ENCODE measurements around the gene FAM241A. TPM values are rescaled to one million over a fixed set of nuclear protein-coding genes. Genes with fewer than 3 reads are reported as not detected.

FAM241A gene
- total RNA-seq, 1 donor: 2.2 TPM

DNA sequence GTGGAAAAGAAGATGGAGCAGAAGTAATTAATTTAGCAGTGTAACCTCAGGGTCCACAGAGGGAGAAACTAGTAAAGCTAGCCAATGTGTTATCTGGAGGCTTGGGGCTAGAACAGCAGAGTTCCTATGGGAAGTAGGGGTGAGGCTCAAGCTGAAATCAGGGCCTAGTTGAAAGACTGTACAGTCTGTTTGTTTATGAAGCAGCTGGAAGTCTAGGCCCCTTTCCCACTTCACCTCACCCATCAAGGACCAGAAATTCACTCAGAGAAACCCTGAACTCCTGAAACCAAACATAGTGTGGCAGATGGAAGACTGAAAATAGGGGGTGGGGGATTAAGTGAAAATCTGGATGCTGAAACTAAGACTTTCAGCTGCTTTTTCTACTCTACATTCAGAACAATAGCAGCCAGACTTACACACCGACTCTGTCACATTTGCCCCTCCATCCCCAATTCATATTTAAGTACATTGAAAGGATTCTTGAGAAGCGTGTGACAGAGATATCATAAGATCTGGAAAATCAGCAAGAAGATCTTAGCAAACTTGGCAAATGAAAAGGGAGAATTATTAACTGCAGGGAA lies 32.6 kb upstream of the FAM241A start:
- no peak overlapping the region for H3K4me3 ChIP-seq (ENCODE audit: insufficient read depth, low read length)
- H3K9me3 ChIP-seq (ENCODE audit: low read depth, low read length): no peaks in the 10 kb centered on the region
- TF ChIP-seq, protein P1, sequence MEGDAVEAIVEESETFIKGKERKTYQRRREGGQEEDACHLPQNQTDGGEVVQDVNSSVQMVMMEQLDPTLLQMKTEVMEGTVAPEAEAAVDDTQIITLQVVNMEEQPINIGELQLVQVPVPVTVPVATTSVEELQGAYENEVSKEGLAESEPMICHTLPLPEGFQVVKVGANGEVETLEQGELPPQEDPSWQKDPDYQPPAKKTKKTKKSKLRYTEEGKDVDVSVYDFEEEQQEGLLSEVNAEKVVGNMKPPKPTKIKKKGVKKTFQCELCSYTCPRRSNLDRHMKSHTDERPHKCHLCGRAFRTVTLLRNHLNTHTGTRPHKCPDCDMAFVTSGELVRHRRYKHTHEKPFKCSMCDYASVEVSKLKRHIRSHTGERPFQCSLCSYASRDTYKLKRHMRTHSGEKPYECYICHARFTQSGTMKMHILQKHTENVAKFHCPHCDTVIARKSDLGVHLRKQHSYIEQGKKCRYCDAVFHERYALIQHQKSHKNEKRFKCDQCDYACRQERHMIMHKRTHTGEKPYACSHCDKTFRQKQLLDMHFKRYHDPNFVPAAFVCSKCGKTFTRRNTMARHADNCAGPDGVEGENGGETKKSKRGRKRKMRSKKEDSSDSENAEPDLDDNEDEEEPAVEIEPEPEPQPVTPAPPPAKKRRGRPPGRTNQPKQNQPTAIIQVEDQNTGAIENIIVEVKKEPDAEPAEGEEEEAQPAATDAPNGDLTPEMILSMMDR (IDR thresholded peaks at IDR 0.05; ENCODE audit: extremely low read depth, low read depth, low read length): no peak
- DNase-seq (ENCODE audit: insufficient read length, low spot score, missing footprints): no peak
- H3K27me3 ChIP-seq (ENCODE audit: insufficient read depth, low read length): no peaks in the 10 kb centered on the region
- H4K20me1 ChIP-seq (ENCODE audit: insufficient read depth, low read length): no peaks in the 10 kb centered on the region
- H3K4me2 ChIP-seq (ENCODE audit: insufficient read depth, low read length): no peak overlapping the region
- peak overlapping the region; percentile 16 for H2AFZ ChIP-seq (ENCODE audit: low read length)
- H3K36me3 ChIP-seq (ENCODE audit: insufficient read depth, low read length): no peaks in the 10 kb centered on the region
- no peak overlapping the region for H3K27ac ChIP-seq (ENCODE audit: low read depth, low read length)
- H3K79me2 ChIP-seq (ENCODE audit: insufficient read depth, low read length): no peaks in the 10 kb centered on the region
- no peaks in the 10 kb centered on the region for H3K4me1 ChIP-seq (ENCODE audit: insufficient read depth, low read length)

DNA sequence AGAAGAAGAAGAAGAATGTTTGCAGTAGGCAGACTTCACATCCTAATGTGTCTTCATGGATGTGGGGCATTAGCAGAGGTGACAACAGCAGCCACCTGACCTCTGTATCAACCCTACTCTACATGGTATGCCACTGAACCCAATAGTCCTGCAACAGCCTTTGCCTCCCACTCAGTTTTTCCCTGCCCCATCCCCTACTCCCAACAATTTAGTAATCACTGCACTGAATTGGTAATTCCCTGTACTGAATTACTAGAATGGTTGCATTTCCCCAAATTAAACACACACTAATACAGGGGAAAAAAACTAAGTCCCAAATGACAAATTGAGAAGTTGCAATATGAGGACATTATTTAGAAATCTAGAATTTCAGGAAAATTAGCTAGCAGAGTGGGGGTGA lies 31.4 kb upstream of the FAM241A start:
- H3K27ac ChIP-seq (ENCODE audit: low read depth, low read length): no peak overlapping the region
- no peaks in the 10 kb centered on the region for H3K9me3 ChIP-seq (ENCODE audit: low read depth, low read length)
- H3K79me2 ChIP-seq (ENCODE audit: insufficient read depth, low read length): no peaks in the 10 kb centered on the region
- H3K4me1 ChIP-seq (ENCODE audit: insufficient read depth, low read length): no peaks in the 10 kb centered on the region
- no peaks in the 10 kb centered on the region for H4K20me1 ChIP-seq (ENCODE audit: insufficient read depth, low read length)
- TF ChIP-seq, protein P1 (IDR thresholded peaks at IDR 0.05; ENCODE audit: extremely low read depth, low read depth, low read length): no peak
- H3K4me3 ChIP-seq (ENCODE audit: insufficient read depth, low read length): no peak overlapping the region
- H3K27me3 ChIP-seq (ENCODE audit: insufficient read depth, low read length): no peaks in the 10 kb centered on the region
- no peak for DNase-seq (ENCODE audit: insufficient read length, low spot score, missing footprints)
- no peaks in the 10 kb centered on the region for H3K36me3 ChIP-seq (ENCODE audit: insufficient read depth, low read length)
- no peak overlapping the region for H3K4me2 ChIP-seq (ENCODE audit: insufficient read depth, low read length)
- no peak overlapping the region for H2AFZ ChIP-seq (ENCODE audit: low read length)

DNA sequence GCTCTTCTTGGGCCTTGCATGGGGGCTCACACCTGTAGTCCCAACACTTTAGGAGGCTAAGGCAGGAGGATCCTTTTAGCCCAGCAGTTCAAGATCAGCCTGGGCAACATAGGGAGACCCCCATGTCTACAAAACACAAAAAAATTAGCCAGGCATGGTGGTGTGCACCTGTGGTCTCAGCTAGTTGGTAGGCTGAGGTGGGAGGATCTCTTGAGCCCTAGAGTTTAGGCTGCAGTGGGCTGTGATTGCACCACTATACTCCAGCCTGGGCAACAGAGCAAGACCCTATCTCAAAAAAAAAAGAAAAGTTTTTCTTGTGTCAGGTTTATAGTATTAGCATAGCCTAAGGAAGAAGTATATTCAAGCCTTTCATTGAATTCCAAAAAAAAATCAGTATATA lies 30.8 kb upstream of the FAM241A start:
- no peaks in the 10 kb centered on the region for H3K27me3 ChIP-seq (ENCODE audit: insufficient read depth, low read length)
- no peaks in the 10 kb centered on the region for H4K20me1 ChIP-seq (ENCODE audit: insufficient read depth, low read length)
- no peak overlapping the region for H3K4me3 ChIP-seq (ENCODE audit: insufficient read depth, low read length)
- H3K4me1 ChIP-seq (ENCODE audit: insufficient read depth, low read length): no peaks in the 10 kb centered on the region
- no peak overlapping the region for H2AFZ ChIP-seq (ENCODE audit: low read length)
- TF ChIP-seq, protein P1 (IDR thresholded peaks at IDR 0.05; ENCODE audit: extremely low read depth, low read depth, low read length): no peak
- H3K4me2 ChIP-seq (ENCODE audit: insufficient read depth, low read length): no peak overlapping the region
- H3K36me3 ChIP-seq (ENCODE audit: insufficient read depth, low read length): no peaks in the 10 kb centered on the region
- H3K27ac ChIP-seq (ENCODE audit: low read depth, low read length): no peak overlapping the region
- no peaks in the 10 kb centered on the region for H3K9me3 ChIP-seq (ENCODE audit: low read depth, low read length)
- H3K79me2 ChIP-seq (ENCODE audit: insufficient read depth, low read length): no peaks in the 10 kb centered on the region
- DNase-seq (ENCODE audit: insufficient read length, low spot score, missing footprints): no peak

DNA sequence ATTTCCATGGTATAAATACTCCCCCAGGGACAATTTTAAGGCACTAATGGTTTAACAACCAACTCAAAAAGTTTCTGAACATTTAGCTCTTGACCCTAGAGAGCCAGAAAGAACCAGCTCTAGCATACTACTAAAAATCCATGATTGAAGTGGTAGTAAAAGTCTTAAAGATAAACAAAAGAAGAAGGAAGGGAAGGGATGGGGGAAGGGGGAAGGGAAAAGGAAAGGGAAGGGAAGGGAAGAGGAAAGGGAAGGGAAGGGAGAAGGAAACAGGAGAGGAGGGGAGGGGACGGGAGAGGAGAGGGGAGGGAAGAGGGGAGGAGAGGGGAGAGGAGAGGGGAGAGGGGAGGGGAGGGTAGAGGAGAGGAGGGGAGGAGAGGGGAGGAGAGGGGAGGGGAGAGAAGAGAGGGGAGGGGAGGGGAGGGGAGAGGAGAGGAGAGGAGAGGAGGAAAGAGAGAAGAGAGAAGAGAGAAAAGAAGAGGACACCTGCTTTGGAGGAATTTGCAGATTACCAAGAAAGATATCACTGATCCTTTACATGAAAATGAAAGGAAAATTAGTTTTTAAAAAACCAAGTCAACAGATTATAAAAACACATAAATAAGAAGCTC lies 26.4 kb upstream of the FAM241A start:
- no peak for DNase-seq (ENCODE audit: insufficient read length, low spot score, missing footprints)

More for the DNA sequence above, 26.4 kb upstream of the FAM241A start:
- Histone ChIP-seq H3K4me3 (ENCODE audit: insufficient read depth, low read length) (no peak overlapping the region), H4K20me1 (ENCODE audit: insufficient read depth, low read length) (no peaks in the 10 kb centered on the region), H3K4me2 (ENCODE audit: insufficient read depth, low read length) (no peak overlapping the region), H3K79me2 (ENCODE audit: insufficient read depth, low read length) (no peaks in the 10 kb centered on the region), H3K36me3 (ENCODE audit: insufficient read depth, low read length) (no peaks in the 10 kb centered on the region), H2AFZ (ENCODE audit: low read length) (no peak overlapping the region), H3K27me3 (ENCODE audit: insufficient read depth, low read length) (no peaks in the 10 kb centered on the region), H3K4me1 (ENCODE audit: insufficient read depth, low read length) (no peaks in the 10 kb centered on the region), H3K9me3 (ENCODE audit: low read depth, low read length) (no peaks in the 10 kb centered on the region), H3K27ac (ENCODE audit: low read depth, low read length) (no peak overlapping the region)
- TF ChIP-seq, protein P1 (IDR thresholded peaks at IDR 0.05; ENCODE audit: extremely low read depth, low read depth, low read length): no peak
